GM18858 (cell line): Measurements from ENCODE around the gene TIMP3.

Experiments used
- ATAC-seq: cut with Tn5 transposase; IDR thresholded peaks from one replicate; pipeline ENCODE4 v1.9.1; 2021; ENCODE audit not compliant: unreplicated experiment

The TIMP3 gene

GRCh38 chr22:32805361-32805881, 3.9 kb downstream of the TIMP3 start:
- no peak for ATAC-seq

DNA sequence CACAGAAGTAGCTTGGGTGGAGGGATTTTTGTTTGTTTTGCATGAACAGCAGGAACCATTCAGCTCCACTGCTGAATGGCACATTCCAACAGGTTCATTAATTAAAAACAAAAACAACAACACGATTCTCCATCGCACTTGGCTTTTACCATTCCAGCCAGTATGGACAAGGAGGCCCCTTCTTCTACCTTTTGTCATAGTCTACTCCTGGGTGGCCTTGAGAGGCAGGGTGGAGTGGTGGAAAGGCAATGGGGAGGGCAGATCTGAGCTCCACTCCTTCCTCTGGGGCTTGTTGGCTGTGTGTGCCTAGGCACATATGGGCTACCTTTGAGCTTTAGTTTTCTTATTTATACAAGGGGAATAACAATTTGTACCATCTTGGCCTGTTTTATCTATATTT, 4.8 kb downstream of the TIMP3 start:
- no peak for ATAC-seq

GRCh38 chr22:32808038-32808445, 6.5 kb downstream of the TIMP3 start:
- no peak for ATAC-seq

GRCh38 chr22:32809786-32810554, 8.5 kb downstream of the TIMP3 start:
- no peak for ATAC-seq

DNA sequence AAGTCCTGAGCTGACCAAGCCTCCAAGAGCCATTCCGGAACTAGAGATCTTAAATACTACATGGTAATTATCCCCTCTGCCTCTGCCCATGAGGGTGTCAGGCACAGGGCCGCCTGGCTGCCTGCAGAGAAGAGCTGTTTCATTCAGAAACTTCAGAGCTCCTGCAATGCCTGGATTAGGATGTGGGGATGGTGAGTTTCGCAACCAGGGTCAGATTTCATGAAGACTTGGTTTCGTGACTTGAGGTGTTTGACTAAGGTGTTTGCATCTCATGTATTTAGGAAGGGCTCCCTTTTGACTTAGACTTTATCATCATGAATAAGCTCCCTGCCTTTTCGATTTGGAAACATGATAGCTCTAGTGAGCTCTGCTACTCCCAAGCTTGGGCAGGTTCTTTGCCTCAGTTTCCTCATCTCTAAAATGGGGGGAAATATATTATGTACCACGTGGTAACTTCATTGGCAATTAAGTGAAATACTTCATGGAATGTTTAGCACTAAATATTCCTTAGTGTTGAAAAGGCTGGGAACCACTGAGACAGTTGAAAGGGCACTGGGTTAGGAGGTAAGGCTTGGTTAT, 9.1 kb downstream of the TIMP3 start:
- ATAC-seq = no peak

GRCh38 chr22:32811788-32812545, 10.5 kb downstream of the TIMP3 start:
- no peak for ATAC-seq

DNA sequence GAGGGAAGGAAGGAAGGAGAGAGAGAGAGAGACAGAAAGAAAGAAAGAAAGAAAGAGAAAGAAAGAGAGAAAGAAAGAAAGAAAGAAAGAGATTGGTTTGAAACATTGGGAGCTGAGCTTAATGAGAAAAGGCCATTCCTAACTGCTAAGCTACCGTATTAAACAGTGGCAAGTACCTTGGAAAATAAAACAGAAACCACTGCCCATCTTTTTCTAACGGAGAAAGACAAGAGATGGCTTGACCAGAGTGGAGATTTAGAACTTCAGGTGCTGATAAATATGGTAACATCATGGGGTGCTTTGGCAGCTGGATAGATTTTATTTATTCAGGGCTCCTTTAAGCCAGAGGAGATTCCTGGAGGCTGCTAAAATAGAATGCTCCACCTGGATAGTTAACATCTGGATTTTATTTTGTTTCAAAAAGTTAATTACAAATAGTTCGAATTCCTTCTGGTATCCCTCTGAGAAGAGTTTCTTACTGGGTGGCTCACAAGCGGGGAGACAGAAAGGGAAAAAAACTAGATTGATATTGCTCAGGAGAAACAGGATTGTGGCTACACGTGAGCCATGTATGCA, 12.9 kb downstream of the TIMP3 start:
- no peak for ATAC-seq

DNA sequence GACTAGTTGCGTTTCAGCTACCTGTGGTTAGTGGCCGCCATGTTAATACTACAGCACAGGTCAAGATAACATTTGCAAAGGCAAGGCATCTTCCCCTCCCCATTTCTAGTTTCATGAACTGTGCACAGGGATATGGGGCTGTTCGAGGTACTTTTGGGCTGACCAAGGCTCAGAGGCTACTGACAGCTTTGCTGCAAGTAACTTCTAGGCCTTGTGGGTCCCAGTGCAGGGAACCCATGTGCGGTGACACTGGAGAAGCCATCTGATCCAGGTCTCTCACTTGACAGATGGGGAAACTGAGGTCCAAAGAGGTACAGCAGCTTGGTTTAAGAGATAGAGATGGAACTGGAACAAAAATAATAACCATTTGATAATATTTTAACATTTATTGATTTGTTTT, 13.6 kb downstream of the TIMP3 start:
- no peak for ATAC-seq

- ATAC-seq = no peak
These were observed 14.4 kb downstream of the TIMP3 start for GRCh38 chr22:32815943-32816342.

- no peak for ATAC-seq
These were observed 15.7 kb downstream of the TIMP3 start for GRCh38 chr22:32817137-32817730.

DNA sequence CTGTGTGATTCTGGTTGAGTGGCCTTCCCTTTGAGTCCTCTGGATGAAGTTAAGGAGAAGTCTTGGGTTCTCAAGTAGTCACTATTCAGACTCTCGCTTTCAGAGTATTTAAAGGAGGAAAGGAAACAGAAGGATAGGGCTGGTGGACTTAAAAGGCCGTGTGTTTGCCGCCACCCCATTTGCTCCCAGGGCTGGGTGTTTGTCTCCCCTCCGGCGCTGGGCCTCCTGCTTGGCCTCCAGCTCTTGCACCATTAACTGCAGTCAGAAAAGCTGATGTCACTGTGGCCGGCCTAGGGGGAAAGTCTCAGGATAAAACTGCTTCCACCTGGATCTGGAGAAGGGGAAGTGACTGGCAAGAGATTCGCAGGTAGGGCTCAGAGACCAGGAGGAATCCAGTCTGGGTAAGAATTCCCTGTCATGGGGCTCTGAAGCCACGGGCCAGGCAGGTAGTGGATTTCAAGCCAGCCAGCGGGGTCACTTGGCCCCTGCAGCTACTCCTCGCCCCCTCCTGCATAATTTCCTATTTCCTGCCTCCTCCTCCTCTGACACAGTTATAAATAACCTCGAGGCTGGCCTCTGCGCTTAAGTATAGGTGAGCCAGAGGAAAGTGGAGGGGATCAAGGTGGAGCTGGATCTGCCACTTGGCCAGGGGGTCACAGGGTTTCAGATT, 17.1 kb downstream of the TIMP3 start:
- ATAC-seq = no peak

DNA sequence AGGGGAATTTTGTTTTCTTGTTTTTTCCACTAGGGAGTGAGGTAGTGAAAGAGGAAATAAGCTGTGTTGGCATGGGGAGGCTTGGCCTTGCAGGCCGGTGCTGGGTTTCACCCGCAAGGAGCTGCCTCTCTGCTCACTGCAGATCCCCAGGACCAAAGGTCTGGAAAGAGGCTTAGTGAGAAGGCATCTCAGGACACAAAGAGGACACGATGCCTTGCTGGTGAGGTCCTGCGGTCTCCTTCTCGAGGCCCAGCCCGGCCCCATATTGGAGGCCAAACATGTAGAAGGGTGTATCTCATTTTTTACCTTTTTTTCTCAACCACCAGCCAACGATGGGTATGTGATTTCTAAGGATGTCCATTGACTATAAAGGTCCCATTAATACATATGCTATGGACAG, 17.6 kb downstream of the TIMP3 start:
- ATAC-seq = no peak

DNA sequence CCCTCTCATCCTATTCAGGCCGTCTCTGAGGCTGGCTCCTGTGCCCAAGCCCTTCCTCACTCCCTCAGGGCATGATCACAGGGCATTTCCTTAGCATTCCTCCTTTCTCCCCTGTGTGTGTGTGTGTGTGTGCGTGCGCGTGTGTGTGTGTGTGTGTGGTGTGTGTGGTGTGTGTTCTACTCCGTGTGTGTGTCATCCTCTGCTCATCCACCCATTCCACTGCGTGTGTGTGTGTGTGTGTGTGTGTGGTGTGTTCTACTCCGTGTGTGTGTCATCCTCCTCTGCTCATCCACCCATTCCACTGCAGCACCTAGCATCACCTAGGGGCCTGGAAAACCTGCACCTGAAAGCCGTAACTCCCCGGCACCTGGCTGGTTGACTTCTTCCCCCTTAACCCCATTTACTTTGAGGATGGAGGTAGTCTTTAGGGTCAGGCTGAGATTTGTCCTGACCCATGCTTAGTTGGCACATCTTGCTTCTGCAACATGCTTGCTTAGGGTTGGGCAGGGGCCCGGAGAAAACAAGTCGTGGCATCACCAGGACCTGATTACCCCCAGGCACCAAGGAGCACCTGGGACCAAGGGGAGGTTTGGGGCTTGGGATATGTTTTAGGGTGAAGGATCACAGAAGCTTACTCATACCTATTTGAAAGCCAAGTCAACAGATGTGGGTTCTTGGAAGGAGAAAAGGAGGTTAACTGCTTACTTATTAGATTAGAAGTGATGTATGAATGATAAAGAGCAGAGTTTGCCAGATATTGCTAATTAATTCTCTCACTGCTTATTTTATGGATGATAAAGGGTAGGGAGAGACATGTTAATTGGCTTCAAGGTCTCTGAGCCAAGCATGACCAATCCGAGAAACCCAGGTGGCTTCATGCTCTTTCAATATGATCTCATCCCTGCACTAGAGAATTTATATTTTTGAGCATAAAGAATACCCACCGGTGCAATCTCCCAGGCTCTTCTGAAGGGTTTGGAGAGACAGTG, 18.9 kb downstream of the TIMP3 start:
- ATAC-seq = no peak

DNA sequence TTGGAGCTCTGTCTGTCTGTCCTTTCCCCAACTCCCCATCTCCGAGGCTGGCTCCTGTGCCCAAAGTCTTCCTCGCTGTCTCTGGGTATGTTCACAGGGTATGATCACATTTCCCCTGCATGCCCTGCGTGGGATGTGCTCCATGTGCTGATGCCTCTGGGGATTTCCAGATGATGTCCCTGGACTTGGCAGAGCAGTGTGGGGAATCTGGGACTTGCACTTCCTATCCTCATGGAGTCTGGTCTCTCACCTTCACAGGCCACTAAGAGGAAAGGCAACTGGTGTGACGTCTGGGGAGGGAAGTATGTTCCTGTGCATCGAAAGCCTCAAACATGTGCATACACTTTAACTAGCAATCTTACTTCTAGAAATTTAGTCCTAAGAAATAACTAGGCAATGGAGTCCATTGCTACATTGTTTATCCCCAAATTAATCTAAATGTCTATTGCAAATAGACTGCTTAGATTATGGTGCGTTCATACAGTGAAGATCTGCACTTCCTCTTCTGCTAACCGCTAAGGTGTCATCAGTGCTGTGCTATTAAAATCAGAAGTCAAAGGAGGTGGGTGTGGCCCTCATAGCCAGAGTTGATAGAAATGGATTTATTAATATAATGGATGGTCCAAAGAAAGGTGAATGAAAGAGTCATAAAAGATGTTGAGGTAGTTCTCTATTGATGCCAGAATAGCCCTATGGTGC, 20.8 kb downstream of the TIMP3 start:
- no peak for ATAC-seq

DNA sequence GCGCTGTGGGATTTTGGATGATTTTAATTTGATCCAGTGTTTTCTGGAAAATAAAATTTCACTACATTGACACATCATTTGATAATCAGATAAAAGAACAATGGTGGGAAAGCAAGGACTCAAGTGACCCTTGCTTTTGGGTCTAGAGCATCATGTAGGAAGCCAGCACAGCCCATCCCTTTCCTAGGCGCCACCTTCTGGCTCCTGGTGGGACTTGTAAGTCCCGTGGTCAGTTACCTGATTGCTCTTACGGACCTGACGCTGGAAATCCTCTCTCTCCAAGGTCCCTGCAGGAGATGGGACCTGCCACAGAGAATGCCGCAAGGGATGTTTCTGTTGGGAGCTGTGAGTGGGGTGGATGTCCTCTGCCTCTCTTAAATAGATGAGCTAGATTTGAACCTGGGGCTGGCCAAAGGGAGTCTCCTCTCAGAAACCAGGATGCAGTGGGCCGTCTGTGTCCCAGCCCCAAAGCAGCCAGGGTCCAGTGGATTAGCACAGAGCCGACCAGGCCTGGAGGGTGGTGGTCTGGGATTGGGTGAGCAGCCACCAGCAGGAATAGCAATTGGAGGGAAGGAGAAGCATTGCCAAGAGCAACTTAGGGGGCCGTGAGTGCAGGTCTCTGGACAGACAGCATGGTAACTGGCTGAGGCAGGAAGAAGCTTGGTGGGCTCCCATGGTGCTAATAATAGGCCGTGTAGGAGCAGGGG, 21.7 kb downstream of the TIMP3 start:
- ATAC-seq = no peak

- ATAC-seq = no peak
These were observed 23.2 kb downstream of the TIMP3 start for GRCh38 chr22:32824531-32825312.

DNA sequence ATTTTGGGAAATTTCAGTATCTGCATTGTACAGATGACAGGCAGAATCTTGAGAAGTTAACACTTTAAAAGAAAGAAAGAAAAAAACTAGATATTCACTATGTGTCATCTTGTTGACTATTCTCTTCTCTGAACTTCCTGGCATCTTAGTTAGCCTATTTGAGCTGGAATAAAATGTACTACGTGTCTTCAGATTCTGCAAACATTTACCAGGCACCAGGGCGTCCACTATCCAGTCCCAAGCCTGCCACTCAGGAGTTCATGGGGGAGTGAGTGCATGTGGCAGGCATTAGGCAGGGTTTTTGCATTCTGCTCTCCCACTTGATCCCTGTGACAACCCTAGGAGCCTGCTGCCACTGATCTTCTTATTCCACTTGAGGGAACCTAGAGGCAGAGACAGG, 25.0 kb downstream of the TIMP3 start:
- ATAC-seq = no peak
